ENCODE data around the gene TULP4.

- TF ChIP-seq CTCF (conservative IDR thresholded peaks at IDR 0.05; ENCODE audit: low read depth, low read length) (no peak), EZH2 (IDR thresholded peaks at IDR 0.05; ENCODE audit: low read length, unreplicated experiment) (no peak), EZH2phosphoT487 (IDR thresholded peaks at IDR 0.05; ENCODE audit: borderline replicate concordance, low read length) (no peak)
These were observed 203.8 kb downstream of the TULP4 start for GRCh38 chr6:158516098-158516497.

All from PC-3 (cell line).